Measurements from ENCODE around the gene OSBPL8.
"Not testable (repeated sequence)": the region's sequence is repeated elsewhere in the genome, so short reads cannot be mapped to it uniquely, and the experiment has no call there.

- TF ChIP-seq EZH2phosphoT487 (IDR thresholded peaks at IDR 0.05; ENCODE audit: insufficient read depth, low read depth); EZH2 (IDR thresholded peaks at IDR 0.05; ENCODE audit: insufficient read depth, poor library complexity, severe bottlenecking): not testable (repeated sequence)
Observed at GRCh38 chr12:76511116-76511716, 48.4 kb downstream of the OSBPL8 start.
